Limb (tissue), 2 donors: ENCODE measurements around the gene MARK2.

Experiments
- DNase-seq, 2 donors: peaks; one replicate each; pipeline ENCODE4 v3.0.0-alpha.2; 2016; ENCODE audit errors: extremely low spot score in 2 of 2

Gene MARK2

GRCh38 chr11:63908631-63909401, 69.9 kb downstream of the MARK2 start:
- no peak for DNase-seq

GRCh38 chr11:63909591-63910506, 70.9 kb downstream of the MARK2 start:
- peak in 1 of 2 donors; percentile 71 for DNase-seq

GRCh38 chr11:63910675-63911074, 71.8 kb downstream of the MARK2 start:
- DNase-seq = no peak

- DNase-seq = no peak
These were observed 72.5 kb downstream of the MARK2 start for GRCh38 chr11:63911440-63911839.

- DNase-seq = no peak
These were observed 73.0 kb downstream of the MARK2 start for GRCh38 chr11:63911876-63912275.

- no peak for DNase-seq
These were observed 73.8 kb downstream of the MARK2 start for GRCh38 chr11:63912678-63913077.

- no peak for DNase-seq
These were observed 75.2 kb downstream of the MARK2 start for GRCh38 chr11:63913866-63914830.

GRCh38 chr11:63914896-63915691, 76.2 kb downstream of the MARK2 start:
- no peak for DNase-seq

GRCh38 chr11:63915961-63916836, 77.3 kb downstream of the MARK2 start:
- peak in 1 of 2 donors; percentile 79 for DNase-seq

- peak; percentile 87 to 93 for DNase-seq
These were observed 78.2 kb downstream of the MARK2 start, which contains the start of gene RCOR2 for GRCh38 chr11:63916837-63917691. TSS of gene RCOR2 (minus strand) at chr11:63917164. CDS start at chr11:63916456, 708 bp downstream.

GRCh38 chr11:63917692-63918506, 79.0 kb downstream of the MARK2 start:
- DNase-seq = peak; percentile 61 to 85

- DNase-seq = peak in 1 of 2 donors; percentile 67
These were observed 79.7 kb downstream of the MARK2 start for GRCh38 chr11:63918507-63919191.

- peak in 1 of 2 donors; percentile 80 for DNase-seq
These were observed 80.6 kb downstream of the MARK2 start for GRCh38 chr11:63919267-63920125.

- DNase-seq = peak in 1 of 2 donors; percentile 65
These were observed 81.4 kb downstream of the MARK2 start for GRCh38 chr11:63920126-63920938.

GRCh38 chr11:63920939-63921417, 82.1 kb downstream of the MARK2 start:
- no peak for DNase-seq
